ENCODE measurements around the gene FUT2. TPM values are rescaled to one million over a fixed set of nuclear protein-coding genes. Genes with fewer than 3 reads are reported as not detected.
"Not testable (repeated sequence)": the region's sequence is repeated elsewhere in the genome, so short reads cannot be mapped to it uniquely, and the experiment has no call there.

Gene FUT2
- not detected in 2 replicates for total RNA-seq

DNA sequence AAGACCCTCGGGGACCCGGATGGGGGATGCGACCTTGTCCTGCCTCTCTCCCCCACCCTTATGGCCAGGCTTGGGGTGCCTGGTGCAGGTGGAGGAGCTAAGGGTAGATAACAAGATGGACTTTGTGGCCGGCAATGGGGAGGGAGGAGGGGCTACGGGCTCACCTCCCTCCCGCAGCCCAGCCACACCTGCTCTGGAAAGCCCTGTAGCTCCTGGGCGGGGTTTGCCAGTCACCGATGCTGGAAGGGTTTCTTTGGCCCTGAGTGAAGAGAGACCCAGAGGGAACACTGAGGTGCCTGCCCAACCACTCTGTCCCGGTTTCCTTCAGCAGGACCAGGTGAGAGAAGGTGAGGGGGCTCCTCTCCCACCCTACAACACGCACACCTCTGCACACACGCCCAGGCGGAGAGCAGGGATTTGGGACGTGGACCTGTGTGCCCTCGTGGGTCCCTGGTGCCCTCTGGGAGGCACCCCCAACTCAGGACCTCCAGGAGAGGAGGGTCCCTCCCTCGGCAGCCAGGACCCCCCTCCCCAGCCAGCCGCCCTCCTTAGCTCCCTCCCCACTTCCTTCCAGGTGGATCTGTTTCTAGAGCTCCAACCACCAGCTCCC, at the start of gene FUT2:
Gene FUT2, plus strand, starts transcription at position 229 of the 610 bp plus-strand sequence. CDS start 6,986 bp downstream, outside the sequence.
- intact Hi-C loops (cut with micrococcal nuclease): no loop called here

DNA sequence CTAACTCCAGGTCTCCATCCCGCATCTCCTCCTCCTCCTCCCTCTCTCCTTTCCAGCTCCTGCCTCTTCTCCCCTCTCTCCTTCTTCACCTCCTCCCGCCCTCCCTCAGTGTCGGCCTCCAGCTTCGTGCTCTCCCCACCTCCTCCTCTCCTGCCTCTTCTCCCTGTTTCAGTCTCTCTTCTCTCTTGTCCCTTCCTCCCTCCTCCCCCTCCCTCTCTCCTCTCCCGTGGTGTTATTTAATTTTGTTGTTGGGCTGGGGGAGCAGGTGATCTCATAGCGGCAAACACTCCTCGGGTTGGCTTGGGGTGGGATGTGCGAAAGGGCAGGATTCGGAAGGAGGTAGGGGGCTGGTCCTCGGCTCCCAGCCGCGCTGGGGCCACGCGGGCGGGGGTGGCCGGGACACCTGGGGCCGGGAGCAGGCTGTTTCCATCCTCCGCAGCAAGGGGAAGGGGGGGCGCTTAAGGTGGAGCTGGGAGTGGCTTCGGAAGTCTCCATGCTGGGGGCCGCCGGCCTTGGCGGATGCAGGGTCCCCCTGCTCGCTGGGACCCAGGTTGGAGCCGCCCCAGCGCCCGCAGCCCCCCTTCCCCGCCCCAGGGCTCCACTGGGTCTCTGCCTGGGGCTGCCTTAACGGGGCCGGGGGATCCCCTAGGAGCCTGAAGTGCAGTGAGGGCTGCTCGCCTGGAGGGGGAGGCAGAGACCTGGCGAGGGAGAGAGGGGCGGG, 49.6 kb upstream of the FUT2 start, which contains the start of gene CA11:
Gene CA11, minus strand, starts transcription at position 187 of the 721 bp plus-strand sequence. CDS start 555 bp downstream, outside the sequence.
- intact Hi-C loops (cut with micrococcal nuclease): loop anchor here (1.0 to 5.0 kb wide), 10 partner anchors 8 to 806 kb away; partner anchors contain the start of genes ALDH16A1 and PIH1D1

DNA sequence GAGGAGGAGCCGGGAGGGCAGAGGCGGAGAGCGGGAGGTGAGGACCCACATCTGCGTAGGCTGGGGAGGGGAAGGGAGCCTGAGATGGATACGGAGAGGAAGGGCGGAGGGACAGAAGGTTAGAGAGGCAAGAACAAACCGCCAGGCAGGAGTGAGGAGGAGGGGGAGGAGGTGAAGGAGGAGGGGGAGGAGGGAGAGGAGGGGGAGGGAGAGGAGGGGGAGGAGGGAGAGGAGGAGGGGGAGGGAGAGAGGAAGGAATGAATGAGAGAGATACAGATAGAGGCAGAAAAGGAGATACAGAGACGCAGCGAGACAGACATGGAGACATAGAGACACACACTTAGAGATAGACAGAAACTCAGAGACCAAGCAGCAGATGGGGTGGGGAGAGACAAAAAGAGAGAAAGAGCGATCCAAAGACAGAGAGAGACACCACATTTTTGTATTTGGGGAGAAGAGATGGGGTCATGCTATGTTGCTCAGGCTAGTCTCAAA, 49.0 kb upstream of the FUT2 start:
- intact Hi-C loops (cut with micrococcal nuclease): loop anchor here (1.0 to 5.0 kb wide), 10 partner anchors 8 to 806 kb away; partner anchors contain the start of genes ALDH16A1 and PIH1D1

DNA sequence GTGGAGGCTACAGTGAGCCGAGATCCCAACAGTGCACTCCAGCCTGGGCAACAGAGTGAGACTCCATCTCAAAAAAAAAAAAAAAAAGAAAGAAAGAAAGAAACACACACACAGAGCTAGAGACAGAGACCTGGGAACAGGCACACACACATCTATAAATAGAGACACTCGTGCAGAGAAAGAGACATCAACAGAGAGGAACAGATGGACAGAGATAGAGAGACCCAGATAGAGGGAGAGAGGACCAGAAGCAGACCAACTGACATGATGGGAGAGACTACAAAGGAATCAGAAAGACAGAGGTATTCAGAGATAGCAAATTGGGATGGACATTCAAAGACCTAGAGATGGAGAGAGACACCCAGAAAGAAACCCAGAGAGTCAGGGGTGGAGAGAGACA, 47.6 kb upstream of the FUT2 start:
- intact Hi-C loops (cut with micrococcal nuclease): loop anchor here (5.0 kb wide), 2 partner anchors 324 to 804 kb away; partner anchors contain the start of genes ALDH16A1 and PIH1D1

DNA sequence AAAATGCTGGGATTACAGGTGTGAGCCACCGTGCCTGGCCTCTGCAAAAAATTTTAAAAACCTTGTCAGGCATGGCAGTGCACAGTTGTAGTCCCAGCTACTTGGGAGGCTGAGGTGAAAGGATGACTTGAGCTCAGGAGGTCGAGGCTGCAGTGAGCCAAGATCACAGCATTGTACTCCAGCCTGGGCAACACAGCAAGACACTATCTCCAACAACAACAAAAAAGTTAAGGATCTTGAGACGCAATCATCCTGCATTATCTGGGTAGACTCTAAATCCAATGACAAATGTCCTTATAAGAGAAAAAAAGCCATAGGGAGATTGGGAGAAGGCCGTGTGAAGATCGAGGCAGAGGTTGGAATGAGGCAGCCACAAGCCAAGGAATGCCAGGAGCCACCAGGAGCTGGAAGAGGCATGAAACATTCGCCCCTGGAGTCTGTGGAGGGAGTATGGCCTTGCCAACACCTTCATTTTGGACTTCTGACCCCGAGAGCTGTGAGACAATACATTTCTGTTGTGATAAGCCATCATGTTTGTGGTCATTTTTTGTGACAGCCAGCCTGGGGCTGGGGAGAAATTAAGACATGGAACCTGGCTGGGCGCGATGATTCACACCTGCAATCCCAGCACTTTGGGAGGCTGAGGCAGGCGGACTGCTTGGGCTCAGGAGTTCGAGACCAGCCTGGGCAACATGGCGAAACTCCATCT, 44.6 kb upstream of the FUT2 start:
- intact Hi-C loops (cut with micrococcal nuclease): no loop called here

DNA sequence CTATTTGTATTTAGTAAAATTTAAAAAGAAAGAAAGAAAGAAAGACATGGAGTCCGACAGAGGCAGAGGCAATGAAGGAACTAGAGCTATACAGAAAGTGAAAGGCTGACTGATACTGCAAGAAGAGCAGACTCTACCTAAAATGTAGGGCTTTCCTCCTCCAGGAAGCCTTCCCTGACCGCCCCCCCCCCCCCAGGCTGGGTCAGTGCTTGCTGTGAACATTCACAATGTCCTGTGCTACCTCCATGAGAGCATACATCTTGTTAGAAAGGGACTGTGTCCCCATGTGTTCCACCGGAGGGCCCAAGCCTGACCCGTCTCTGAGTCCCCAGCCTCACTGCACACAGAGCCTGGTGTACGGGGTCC, 44.1 kb upstream of the FUT2 start:
- intact Hi-C loops (cut with micrococcal nuclease): no loop called here

DNA sequence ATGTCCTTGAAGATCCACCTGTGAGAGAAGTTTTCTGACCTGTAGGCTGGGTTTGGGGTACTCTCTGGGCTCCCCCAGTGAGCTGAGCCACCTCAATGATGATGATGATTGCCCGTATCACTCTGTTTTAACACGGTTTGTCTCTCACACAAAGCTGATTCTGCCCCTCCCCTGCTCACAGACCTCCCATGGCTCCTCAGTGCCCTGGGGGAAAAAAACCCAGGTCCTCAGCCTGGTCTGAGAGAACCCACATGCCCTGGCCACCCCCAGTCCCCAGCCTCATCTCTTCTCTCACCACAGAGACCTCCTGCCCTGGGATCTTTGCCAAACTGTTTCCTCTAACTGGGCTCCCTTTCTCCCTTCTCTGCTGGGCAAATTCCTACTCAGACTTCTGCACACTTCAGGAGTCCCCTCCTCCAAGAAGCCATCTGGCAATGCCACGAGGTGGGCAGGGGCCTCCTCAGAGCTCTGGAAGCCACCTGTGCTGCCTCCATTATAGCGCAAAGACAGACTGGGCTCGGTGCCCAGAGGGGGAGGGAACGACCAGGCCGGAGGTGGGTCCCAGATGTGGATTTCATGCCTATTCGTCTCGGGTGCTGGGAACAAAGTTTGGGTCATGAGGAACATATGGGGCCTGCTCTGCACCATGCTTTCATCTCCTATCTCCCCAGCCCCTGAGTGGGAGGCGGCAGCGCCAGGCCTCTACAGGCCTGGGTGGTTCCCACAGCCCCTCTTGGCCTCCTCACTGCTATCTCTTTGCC, 41.3 kb upstream of the FUT2 start:
- intact Hi-C loops (cut with micrococcal nuclease): no loop called here

DNA sequence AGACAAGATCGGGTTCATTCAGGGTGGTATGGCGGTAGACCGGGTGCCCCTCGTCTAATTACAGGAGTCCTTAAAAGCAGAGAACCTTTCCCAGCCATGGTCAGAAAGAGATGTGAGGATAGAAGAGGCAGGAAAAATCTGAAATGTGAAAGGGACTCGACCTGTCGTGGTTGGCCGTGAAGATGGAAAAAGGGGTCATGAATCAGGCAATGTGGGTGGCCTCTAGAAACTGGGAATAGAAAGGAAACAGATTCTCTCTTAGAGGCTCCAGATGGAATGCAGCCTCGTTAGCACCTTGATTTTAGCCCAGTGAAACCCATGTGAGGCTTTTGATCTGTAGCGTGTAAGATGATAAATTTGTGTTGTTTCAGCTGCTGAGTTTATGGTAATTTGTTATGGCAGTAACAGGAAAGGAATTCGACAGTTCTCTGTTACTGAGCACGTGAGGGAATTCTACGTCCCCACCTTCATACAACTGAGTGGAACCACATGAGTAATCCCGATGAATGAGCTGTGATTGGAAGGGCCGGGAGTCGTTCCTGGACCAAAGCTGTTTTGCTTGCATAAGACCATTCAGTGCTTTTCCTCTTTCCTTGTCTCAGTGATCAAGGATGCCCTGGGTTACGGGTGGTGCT, 38.8 kb upstream of the FUT2 start:
- intact Hi-C loops (cut with micrococcal nuclease): no loop called here

DNA sequence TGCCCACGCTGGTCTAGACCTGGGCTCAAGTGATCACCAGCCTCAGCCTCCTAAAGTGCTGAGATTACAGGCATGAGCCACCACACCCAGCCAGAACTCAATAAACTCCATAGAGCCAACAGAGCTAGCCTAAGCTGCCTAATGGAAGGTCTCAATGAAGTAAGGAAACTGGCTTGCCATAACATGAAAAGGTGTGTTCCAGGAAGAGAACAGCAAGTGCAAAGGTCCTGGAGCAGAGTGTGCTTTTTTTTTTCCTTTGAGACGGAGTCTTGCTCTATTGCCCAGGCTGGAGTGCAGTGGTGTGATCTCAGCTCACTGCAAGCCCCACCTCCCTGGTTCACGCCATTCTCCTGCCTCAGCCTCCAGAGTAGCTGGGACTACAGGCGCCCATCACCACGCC, 37.9 kb upstream of the FUT2 start:
- intact Hi-C loops (cut with micrococcal nuclease): not testable (repeated sequence)

DNA sequence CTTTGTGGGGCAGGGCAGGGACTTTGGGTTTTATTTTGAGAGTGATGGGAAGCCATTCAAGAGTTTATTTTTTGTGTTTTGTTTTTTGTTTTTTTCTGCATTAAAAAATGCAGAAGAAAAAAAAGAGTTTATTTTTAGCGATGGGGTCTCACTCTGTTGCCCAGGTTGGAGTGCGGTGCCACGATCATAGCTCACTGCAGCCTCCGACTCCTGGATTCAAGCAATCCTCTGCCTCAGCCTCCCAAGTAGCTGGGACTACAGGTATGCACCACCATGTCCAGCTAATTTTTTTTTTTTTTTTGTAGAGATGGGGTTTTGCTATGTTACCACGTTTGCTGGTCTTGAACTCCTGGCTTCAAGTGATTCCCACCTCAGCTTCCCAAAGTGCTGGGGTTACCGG, 37.3 kb upstream of the FUT2 start:
- intact Hi-C loops (cut with micrococcal nuclease): no loop called here

DNA sequence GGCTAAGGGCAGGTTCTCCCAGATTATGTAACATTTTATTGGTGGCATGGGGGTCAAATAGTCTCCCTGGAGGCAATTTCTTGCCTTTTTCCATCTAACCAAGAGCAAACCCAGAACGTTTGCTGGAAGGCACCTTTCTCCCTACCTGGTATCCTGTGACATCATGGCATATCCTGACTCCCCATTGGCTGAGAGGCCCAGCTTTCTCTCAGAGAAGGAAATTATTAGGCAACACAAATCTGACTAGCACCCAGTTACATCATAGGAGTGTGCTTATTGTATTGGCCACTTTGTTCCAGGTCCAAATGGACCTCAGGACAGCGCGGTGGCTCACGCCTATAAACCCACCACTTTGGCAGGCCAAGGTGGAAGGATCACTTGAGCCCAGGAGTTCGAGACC, 36.0 kb upstream of the FUT2 start:
- intact Hi-C loops (cut with micrococcal nuclease): no loop called here

DNA sequence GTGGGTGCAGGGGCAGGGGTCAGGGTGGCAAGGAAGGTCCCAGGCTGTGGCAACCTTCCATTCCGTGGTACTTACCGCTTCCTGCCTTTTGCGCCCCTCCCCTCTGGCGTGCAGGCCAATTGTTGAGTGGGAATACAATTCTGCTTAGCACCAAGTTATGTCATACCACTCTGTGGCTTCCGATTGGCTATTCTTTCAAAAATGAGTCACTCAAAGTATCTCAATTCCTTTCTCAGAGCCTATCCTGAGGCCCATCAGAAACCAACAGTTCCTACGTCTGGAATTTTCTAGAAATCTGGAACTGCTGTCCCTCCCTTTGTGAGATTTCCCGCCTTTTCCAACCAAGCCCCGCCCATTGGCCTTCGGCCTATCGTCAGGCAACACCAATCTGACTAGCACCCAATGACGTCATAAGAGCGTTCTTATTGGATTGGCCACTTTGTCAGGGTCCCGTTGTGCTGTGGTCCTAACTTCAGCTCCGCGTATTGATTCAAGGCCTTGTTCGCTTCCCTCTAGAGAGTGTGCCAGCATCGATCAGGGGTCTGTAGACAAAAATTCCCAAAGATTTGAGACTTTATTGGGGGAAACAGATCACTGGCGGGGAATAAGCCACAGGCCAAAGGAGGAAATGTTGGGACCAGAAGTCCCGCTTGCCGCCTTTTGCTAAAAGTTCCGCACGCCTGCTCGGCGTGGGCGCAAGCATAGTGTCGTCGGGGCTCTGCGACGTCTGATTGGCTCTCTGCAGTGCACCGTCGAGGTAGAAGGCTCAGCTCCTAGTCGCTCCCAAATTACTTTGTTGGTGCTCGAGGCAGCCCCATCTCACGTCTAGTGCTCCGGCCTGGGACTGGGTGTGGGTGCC, 34.7 kb upstream of the FUT2 start:
- intact Hi-C loops (cut with micrococcal nuclease): loop anchor here (1.0 kb wide), 2 partner anchors 15 to 53 kb away; partner anchors contain the start of gene CA11

DNA sequence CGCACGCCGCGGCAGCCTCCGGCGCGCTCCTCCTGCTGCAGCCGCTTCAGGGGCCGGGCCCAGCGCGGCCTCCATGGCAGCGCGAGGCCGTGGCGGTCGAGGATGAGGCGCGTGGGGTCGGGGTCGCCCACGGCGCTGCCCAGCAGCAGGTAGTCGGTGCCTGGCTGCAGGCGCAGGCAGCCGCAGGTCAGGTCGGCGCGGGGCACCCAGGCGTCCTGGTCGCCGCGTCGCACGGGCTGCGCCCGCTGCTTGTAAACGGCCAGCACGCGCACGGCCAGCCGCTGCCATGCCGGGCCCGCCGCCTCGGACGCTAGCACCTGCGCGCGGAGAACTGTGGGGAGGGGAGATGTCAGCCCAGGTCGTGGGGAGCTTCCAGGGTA, 34.1 kb upstream of the FUT2 start:
- intact Hi-C loops (cut with micrococcal nuclease): loop anchor here (1.0 kb wide), 2 partner anchors 15 to 53 kb away; partner anchors contain the start of gene CA11

DNA sequence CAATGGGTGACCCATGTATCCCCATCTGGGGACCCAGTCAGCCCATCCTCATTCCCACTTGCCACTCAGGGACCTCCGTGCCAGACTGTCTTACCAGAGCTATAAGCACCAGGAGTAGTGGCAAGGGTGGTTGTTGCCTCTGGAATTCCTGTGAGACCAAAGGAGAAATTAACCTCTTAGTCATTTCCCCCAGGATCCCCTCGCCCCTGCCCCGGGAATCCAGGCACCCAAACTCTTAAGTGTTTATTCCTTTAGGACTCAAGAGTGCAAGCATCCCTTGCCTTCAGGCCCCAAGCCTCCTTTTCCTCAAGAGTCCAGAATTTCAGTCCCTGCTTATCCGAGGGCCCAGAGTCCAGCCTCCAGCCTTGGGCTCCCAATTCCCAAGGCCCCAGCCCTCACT, 32.1 kb upstream of the FUT2 start:
- intact Hi-C loops (cut with micrococcal nuclease): no loop called here

DNA sequence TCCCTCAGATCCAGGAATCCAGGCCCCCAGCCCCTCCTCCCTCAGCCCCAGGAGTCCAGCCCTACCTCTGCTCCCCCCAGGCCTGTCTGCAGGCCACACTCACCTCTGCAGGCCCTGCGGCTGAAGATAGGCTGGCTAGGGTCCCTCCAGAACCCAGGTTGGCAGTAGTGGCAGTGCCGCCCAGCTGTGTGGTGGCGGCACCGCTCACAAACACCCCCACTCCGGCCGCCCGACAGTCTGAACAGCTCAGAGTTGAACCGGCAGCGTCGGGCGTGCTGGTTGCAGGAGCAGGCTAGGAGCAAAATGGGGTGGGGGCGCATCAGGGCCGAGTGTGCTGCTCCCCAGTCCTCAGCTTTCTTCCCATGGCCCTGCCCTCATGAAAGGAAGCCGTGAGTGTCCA, 31.3 kb upstream of the FUT2 start:
- intact Hi-C loops (cut with micrococcal nuclease): no loop called here

DNA sequence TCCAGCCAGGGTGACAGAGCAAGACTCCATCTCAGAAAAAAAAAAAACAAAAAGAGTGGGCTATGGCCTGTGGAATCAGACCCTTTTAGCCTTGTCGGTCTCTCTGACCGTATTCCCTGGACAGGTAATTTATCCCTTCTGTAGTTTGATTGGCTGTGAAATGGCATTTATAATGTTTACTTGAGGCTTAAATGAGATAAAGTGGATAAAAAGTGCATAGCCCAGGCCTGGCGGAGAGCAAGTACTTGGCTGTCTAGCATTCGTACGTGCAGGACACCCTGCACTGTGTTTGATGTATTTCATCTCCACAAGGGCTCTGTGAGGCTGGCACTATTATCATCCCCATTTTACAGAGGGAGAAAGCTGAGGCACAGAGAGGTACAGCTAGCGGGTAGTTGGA, 30.0 kb upstream of the FUT2 start:
- intact Hi-C loops (cut with micrococcal nuclease): no loop called here

DNA sequence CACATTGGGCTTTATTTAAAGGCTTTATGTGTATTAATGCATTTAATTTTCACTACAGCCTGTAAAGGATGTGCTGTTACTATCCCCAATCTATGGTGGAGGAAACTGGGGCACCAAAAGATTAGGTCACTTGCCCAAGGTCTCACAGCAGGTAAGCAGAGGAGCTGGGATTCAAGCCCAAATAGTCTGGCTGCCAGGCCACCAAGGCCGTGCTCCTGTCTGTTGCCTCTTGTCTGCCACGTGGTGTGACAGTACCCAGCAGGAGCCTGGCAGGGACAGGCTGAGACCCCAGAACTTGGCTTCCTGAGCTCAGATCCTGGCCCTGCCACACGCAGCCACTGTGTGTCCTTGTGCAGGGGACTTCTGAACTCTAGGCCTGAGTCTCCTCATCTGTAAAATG, 27.4 kb upstream of the FUT2 start:
- intact Hi-C loops (cut with micrococcal nuclease): no loop called here

DNA sequence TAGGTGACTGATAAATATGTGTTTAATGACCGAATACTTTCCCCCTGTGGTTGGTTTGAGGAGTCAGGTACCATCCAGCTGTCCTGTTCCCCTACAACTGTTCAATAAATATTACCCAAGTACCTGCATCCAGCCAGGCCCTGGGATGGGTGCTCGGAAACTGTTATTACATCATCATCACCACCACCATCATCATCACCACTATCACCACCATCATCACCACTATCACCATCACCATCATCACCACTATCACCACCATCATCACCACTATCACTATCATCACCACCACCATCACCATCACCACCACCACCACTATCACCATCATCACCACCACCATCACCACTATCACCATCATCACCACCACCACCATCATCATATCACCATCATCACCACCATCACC, 27.0 kb upstream of the FUT2 start:
- intact Hi-C loops (cut with micrococcal nuclease): no loop called here

DNA sequence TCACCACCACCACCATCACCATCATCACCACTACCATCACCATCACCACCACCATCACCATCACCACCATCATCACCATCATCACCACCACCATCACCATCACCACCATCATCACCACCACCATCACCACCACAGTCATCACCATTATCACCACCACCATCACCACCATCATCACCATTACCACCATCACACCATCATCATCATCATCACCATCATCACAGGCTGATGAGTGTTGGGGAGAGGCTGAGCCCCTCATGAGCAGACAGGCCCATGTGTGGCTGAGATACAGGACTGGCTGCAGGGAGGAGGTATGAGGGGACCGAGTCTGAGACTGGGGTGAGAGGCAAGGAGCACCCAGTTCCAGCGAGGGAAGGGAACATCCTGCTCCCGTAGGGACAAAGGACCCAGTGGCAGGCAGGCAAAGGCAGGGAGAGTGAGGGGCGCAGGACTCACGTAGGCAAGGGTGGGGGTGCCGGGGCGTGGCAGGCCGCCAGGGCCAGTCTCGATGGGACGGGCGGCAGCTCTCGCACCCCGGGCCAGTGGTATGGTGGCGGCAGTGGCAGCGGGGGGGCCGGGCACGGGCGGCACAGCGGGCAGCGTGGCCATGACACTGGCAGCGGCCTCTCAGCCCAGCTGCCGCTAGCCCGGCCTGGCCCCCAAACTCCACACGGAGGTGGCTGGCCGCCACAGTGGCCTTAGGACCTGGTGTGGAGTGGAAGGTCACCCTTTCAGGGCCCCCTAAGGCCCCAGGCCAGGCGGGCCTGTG, 25.7 kb upstream of the FUT2 start:
- intact Hi-C loops (cut with micrococcal nuclease): no loop called here

Measured in T-helper 1 cell treated with Interleukin-12 subunit alpha and Interleukin-12 subunit beta and Interleukin-4 antibody, amounts not matched to agents 30 ng/mL and 1 ng/mL, for 36 hours (primary cell).